Measurements from ENCODE around the gene MCC. TPM values are rescaled to one million over a fixed set of nuclear protein-coding genes. Genes with fewer than 3 reads are reported as not detected.

Gene MCC
- total RNA-seq, 1 donor from 2014 or later = 47.9 TPM

- DNase-seq (ENCODE audit: extremely low spot score in 2 of 2) = no peak
- no peak overlapping the region for H3K27ac ChIP-seq
- no peaks in the 10 kb centered on the region for H3K27me3 ChIP-seq
- H3K4me1 ChIP-seq = peaks cover 27% of the 10 kb centered on the region
- no peaks in the 10 kb centered on the region for H3K36me3 ChIP-seq
- TF ChIP-seq CTCF (IDR thresholded peaks at IDR 0.05) (no peak), POLR2A (IDR thresholded peaks at IDR 0.05) (no peak), POLR2AphosphoS5 (IDR thresholded peaks at IDR 0.05; ENCODE audit: insufficient read depth in 1 of 2, low read depth in 1 of 2) (no peak)
- H3K9me3 ChIP-seq = no peaks in the 10 kb centered on the region
- intact Hi-C loops (cut with DNase I) = loop anchor here (5.0 kb wide), 1 partner anchor 455 kb away; no protein-coding TSS in a partner anchor
- H3K4me3 ChIP-seq = no peak overlapping the region
Measured at GRCh38 chr5:113257545-113257944, 230.7 kb downstream of the MCC start.

- no peak for TF ChIP-seq POLR2A (IDR thresholded peaks at IDR 0.05)
- no peak for TF ChIP-seq CTCF (IDR thresholded peaks at IDR 0.05)
- no peak for TF ChIP-seq POLR2AphosphoS5 (IDR thresholded peaks at IDR 0.05; ENCODE audit: insufficient read depth in 1 of 2, low read depth in 1 of 2)
- Histone ChIP-seq H3K27me3 (no peaks in the 10 kb centered on the region), H3K4me3 (no peak overlapping the region), H3K27ac (no peak overlapping the region), H3K9me3 (no peaks in the 10 kb centered on the region), H3K36me3 (no peaks in the 10 kb centered on the region), H3K4me1 (peaks cover 27% of the 10 kb centered on the region)
- intact Hi-C loops (cut with DNase I) = loop anchor here (5.0 kb wide), 1 partner anchor 455 kb away; no protein-coding TSS in a partner anchor
- no peak for DNase-seq (ENCODE audit: extremely low spot score in 2 of 2)
Measured at GRCh38 chr5:113256671-113257452, 231.4 kb downstream of the MCC start.

GRCh38 chr5:113255579-113256386, 232.5 kb downstream of the MCC start:
- Histone ChIP-seq H3K27ac (peak overlapping the region; percentile 64), H3K4me3 (no peak overlapping the region), H3K27me3 (no peaks in the 10 kb centered on the region), H3K36me3 (no peaks in the 10 kb centered on the region), H3K9me3 (no peaks in the 10 kb centered on the region), H3K4me1 (peaks cover 34% of the 10 kb centered on the region)
- no peak for DNase-seq (ENCODE audit: extremely low spot score in 2 of 2)
- intact Hi-C loops (cut with DNase I) = loop anchor here (5.0 kb wide), 1 partner anchor 457 kb away; no protein-coding TSS in a partner anchor
- TF ChIP-seq POLR2AphosphoS5 (IDR thresholded peaks at IDR 0.05; ENCODE audit: insufficient read depth in 1 of 2, low read depth in 1 of 2) (no peak), CTCF (IDR thresholded peaks at IDR 0.05) (no peak), POLR2A (IDR thresholded peaks at IDR 0.05) (no peak)

GRCh38 chr5:113255105-113255504, 233.1 kb downstream of the MCC start:
- no peaks in the 10 kb centered on the region for H3K36me3 ChIP-seq
- H3K9me3 ChIP-seq = no peaks in the 10 kb centered on the region
- no peak for TF ChIP-seq POLR2AphosphoS5 (IDR thresholded peaks at IDR 0.05; ENCODE audit: insufficient read depth in 1 of 2, low read depth in 1 of 2)
- no peak for TF ChIP-seq POLR2A (IDR thresholded peaks at IDR 0.05)
- peaks cover 41% of the 10 kb centered on the region for H3K4me1 ChIP-seq
- H3K27me3 ChIP-seq = no peaks in the 10 kb centered on the region
- peak overlapping the region; percentile 64 for H3K27ac ChIP-seq
- no peak overlapping the region for H3K4me3 ChIP-seq
- DNase-seq (ENCODE audit: extremely low spot score in 2 of 2) = no peak
- intact Hi-C loops (cut with DNase I) = loop anchor here (5.0 kb wide), 1 partner anchor 457 kb away; no protein-coding TSS in a partner anchor

- TF ChIP-seq CTCF (IDR thresholded peaks at IDR 0.05) (no peak), POLR2AphosphoS5 (IDR thresholded peaks at IDR 0.05; ENCODE audit: insufficient read depth in 1 of 2, low read depth in 1 of 2) (no peak), POLR2A (IDR thresholded peaks at IDR 0.05) (no peak)
Measured at GRCh38 chr5:113253037-113253436, 235.2 kb downstream of the MCC start.

More at GRCh38 chr5:113253037-113253436, 235.2 kb downstream of the MCC start:
- intact Hi-C loops (cut with DNase I) = no loop called here
- no peak for DNase-seq (ENCODE audit: extremely low spot score in 2 of 2)
- Histone ChIP-seq H3K9me3 (no peaks in the 10 kb centered on the region), H3K4me3 (no peak overlapping the region), H3K4me1 (peaks cover 52% of the 10 kb centered on the region), H3K27ac (no peak overlapping the region), H3K27me3 (no peaks in the 10 kb centered on the region), H3K36me3 (no peaks in the 10 kb centered on the region)
